Measurements from ENCODE around the gene HERC4.
"Not testable (repeated sequence)": the region's sequence is repeated elsewhere in the genome, so short reads cannot be mapped to it uniquely, and the experiment has no call there.

The HERC4 gene

DNA sequence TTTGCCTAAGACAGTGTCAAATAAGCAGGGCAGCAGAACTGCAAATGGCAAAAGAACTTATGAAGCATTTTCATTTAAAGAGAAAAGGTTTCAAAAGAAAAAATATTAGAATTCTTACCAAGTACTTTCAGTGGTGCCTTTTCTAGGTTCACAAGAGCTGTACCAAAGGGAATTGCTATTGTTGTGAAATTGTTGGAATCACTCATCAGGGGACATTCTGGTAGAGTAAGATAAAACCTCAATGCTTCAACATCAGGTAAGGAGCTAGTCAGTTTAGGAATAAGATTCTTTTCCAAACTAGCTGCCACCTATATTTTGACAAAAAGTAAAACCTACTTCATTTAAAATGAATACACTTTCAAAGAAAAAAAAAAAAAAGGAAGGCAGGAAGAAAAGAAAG lies 85.0 kb downstream of the HERC4 start:
- no peak overlapping the region for H3K4me3 ChIP-seq (ENCODE audit: low read length)
- no peak for DNase-seq (ENCODE audit: low read depth)
- TF ChIP-seq, protein P1, sequence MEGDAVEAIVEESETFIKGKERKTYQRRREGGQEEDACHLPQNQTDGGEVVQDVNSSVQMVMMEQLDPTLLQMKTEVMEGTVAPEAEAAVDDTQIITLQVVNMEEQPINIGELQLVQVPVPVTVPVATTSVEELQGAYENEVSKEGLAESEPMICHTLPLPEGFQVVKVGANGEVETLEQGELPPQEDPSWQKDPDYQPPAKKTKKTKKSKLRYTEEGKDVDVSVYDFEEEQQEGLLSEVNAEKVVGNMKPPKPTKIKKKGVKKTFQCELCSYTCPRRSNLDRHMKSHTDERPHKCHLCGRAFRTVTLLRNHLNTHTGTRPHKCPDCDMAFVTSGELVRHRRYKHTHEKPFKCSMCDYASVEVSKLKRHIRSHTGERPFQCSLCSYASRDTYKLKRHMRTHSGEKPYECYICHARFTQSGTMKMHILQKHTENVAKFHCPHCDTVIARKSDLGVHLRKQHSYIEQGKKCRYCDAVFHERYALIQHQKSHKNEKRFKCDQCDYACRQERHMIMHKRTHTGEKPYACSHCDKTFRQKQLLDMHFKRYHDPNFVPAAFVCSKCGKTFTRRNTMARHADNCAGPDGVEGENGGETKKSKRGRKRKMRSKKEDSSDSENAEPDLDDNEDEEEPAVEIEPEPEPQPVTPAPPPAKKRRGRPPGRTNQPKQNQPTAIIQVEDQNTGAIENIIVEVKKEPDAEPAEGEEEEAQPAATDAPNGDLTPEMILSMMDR (conservative IDR thresholded peaks at IDR 0.05; ENCODE audit: low read depth, low read length), result no peak

DNA sequence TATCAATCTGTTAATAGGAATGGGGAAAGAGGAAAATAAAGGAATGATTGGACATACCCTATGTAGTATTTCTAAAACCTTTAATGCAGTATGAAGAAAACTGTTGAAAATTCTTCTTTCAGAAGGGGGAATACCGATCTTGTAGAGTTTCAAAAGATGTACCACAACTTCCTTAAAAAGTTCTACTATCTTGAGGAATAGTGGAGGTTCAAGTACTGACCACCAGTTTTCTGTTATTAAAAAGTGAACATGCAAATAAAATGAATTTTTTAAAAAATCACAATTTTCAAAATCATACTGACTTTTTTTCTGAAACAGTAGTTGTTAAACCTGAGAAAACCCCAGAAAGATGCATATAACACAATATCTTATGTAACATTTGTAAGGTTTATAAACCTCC lies 86.5 kb downstream of the HERC4 start:
- no peak for DNase-seq (ENCODE audit: low read depth)
- TF ChIP-seq, protein P1 (conservative IDR thresholded peaks at IDR 0.05; ENCODE audit: low read depth, low read length), result no peak
- H3K4me3 ChIP-seq (ENCODE audit: low read length), result no peak overlapping the region

- DNase-seq (ENCODE audit: low read depth); H3K4me3 ChIP-seq (ENCODE audit: low read length): not testable (repeated sequence)
These were observed 92.5 kb downstream of the HERC4 start for GRCh38 chr10:67982603-67983002.

DNA sequence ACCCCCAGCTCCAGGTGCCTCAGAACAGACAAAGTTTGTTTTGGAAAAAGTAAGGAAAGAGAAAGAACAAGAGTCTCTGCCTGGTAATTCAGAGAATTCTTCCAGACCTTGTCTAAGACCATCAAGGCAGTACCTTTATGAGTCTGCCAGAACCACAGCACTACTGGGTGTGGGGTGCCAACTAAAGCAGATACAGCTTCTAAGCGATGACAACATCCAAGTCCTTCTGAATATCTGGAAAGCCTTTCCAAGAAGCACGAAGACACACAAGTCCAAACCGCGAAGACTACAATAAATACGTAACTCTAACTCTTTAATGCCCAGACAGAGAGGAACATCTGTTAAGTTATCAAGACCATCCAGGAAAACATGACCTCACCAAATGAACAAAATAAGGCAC lies 96.3 kb downstream of the HERC4 start:
- DNase-seq (ENCODE audit: low read depth), result no peak
- TF ChIP-seq, protein P1 (conservative IDR thresholded peaks at IDR 0.05; ENCODE audit: low read depth, low read length), result no peak
- no peak overlapping the region for H3K4me3 ChIP-seq (ENCODE audit: low read length)

- no peak for DNase-seq (ENCODE audit: low read depth)
- TF ChIP-seq, protein P1 (conservative IDR thresholded peaks at IDR 0.05; ENCODE audit: low read depth, low read length), result no peak
- no peak overlapping the region for H3K4me3 ChIP-seq (ENCODE audit: low read length)
These were observed 97.8 kb downstream of the HERC4 start for GRCh38 chr10:67977251-67977650.

GRCh38 chr10:67976292-67977245 lies 98.5 kb downstream of the HERC4 start:
- TF ChIP-seq, protein P1 (conservative IDR thresholded peaks at IDR 0.05; ENCODE audit: low read depth, low read length), result no peak
- no peak overlapping the region for H3K4me3 ChIP-seq (ENCODE audit: low read length)
- no peak for DNase-seq (ENCODE audit: low read depth)

DNA sequence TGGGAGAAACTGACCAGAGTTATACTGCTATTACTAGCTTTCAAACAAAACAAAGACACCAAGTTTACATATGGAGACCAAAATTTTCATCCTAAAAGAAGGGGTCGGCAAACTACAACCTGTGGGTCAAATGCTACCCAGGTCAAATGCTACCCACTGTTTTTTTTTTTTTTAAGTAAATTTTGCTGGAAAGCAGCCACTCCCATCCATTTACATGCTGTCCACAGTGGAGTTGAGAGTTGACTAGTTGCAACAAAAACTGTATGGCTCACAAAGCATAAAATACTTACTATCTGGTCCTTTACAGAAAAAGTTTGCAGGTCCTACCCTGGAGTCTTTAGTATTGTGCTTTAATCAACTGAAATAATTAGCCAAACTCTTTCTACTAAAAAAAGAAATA lies 99.2 kb downstream of the HERC4 start:
- TF ChIP-seq, protein P1 (conservative IDR thresholded peaks at IDR 0.05; ENCODE audit: low read depth, low read length), result no peak

More for the DNA sequence above, 99.2 kb downstream of the HERC4 start:
- DNase-seq (ENCODE audit: low read depth), result no peak
- no peak overlapping the region for H3K4me3 ChIP-seq (ENCODE audit: low read length)
